Pancreas (tissue), 10 donors: ENCODE measurements around the gene ENTR1. TPM values are rescaled to one million over a fixed set of nuclear protein-coding genes. Genes with fewer than 3 reads are reported as not detected.

Experiments used
- ATAC-seq, 4 donors: fragments of 200-7000 bp; cut with Tn5 transposase; one replicate each; pipeline versions ENCODE4 v1.8.0 to v1.9.1; 2020; ENCODE audit warnings: mild to moderate bottlenecking in 4 of 4, moderate library complexity in 4 of 4
- DNase-seq, 6 donors: peaks; one replicate each; pipeline ENCODE4 v3.0.0-alpha.2; 2020
- FAIRE-seq: peaks from 2 replicates; lab custom pipeline; 2012; peaks lifted over from hg19 to GRCh38; lab: Jason Lieb, UNC
- H3K27ac ChIP-seq, 4 donors: fragments of 200-600 bp; sonication (generic); 1 replicate in 3 of 4; 2 replicates in 1 of 4; pipeline versions ENCODE4 v1.5.0 to v1.8.0; 2020
- H3K27me3 ChIP-seq, 4 donors: fragments of 200-600 bp; one replicate each; pipeline ENCODE4 v1.8.0; 2021
- H3K36me3 ChIP-seq, 3 donors: fragments of 200-600 bp; sonication (generic) in 1 of 3; one replicate each; pipeline versions ENCODE4 v1.5.0 to v1.8.0; 2020 to 2021
- H3K4me1 ChIP-seq, 3 donors: fragments of 200-600 bp; one replicate each; pipeline ENCODE4 v1.8.0; 2021
- H3K4me3 ChIP-seq, 4 donors: fragments of 200-600 bp; sonication (generic) in 2 of 4; one replicate each; pipeline versions ENCODE4 v1.5.0 to v1.8.0; 2020 to 2021
- H3K9me3 ChIP-seq, 4 donors: fragments of 200-600 bp; one replicate each; pipeline ENCODE4 v1.8.0; 2021
- WGBS, 2 donors: extraction: QIAGEN DNeasy Blood & Tissue Kit; methylation state at CpG; one replicate each; pipeline ENCODE4 v1.1.7; 2013; 5-methylcytosine and 5-hydroxymethylcytosine counted together
- intact Hi-C, 3 donors: fragments of 100-400 bp; cut with DNase I; formaldehyde crosslinking; loops; one replicate each; pipeline versions ENCODE4 v1.11.1 to v1.14.2; 2022
- polyA plus RNA-seq, 2 donors: library from polyadenylated mRNA; stranded (reverse); fragments of 200-250 nt; gene quantifications; one replicate each; pipeline ENCODE4 v1.2.3, GENCODE V29; 2013
- total RNA-seq, 6 donors: library from RNA; stranded (reverse); fragmentation: NEBNext Ultra II Directional in 4 of 6; extraction: Animal tissue kit (Norgen Biotek cat#: 25700) in 4 of 6; gene quantifications; one replicate each; pipeline versions ENCODE4 v1.2.1 to v1.2.4, GENCODE V29; 2021 to 2023
- TF ChIP-seq, protein P1 (sequence below), 4 donors: fragments of 200-600 bp; sonication (generic) in 3 of 4; IDR thresholded peaks; one replicate each; pipeline versions ENCODE4 v1.5.0 to v1.8.0; 2021; ENCODE audit warnings: antibody characterized with exemption in 4 of 4
- donor health status: healthy with polysubstance abuse.
- donor health status: DM: no; HTN: no; CAD: no; lungs with moderate emphysema.
- donor health status: DM: no; HTN: no; CAD: no.
- donor health status: control.
- donor health status: control.
- donor health status: Bipolar disorder and iron deficiency.
- donor health status: DM: yes; HTN: yes; CAD: no.
- donor health status: DM: no; HTN: no; CAD: no.
- donor health status: DM: no; HTN: no; CAD: no.
- donor health status: DM: yes; HTN: yes; CAD: no.

The ENTR1 gene
- total and polyA plus RNA-seq, 8 donors = 13.8 to 36.6 (median 22.2) TPM

DNA sequence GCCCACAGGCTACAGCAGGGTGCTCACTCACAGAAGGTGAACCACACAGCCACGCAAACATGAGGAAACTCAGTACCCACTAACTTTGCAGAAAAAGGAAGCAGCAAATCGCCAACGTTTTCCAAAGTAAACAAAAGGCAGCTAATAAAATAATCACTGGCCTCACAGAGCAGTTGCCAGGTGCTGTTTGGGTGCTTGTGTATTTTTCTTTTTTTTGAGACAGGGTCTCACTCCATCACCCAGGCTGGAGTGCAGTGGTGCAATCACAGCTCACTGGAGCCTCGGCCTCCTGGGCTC, 14.2 kb downstream of the ENTR1 start:
- intact Hi-C loops = no loop called here
- ATAC-seq = no peak
- no peak for FAIRE-seq
- Histone ChIP-seq H3K4me3 (no peak overlapping the region), H3K9me3 (no peaks in the 10 kb centered on the region), H3K36me3 (peaks cover 0 to 39% (median 31%) of the 10 kb centered on the region in 3 donors), H3K27me3 (no peaks in the 10 kb centered on the region), H3K27ac (no peak overlapping the region), H3K4me1 (peaks cover 0 to 11% (median 7%) of the 10 kb centered on the region in 3 donors)
- TF ChIP-seq, protein P1, sequence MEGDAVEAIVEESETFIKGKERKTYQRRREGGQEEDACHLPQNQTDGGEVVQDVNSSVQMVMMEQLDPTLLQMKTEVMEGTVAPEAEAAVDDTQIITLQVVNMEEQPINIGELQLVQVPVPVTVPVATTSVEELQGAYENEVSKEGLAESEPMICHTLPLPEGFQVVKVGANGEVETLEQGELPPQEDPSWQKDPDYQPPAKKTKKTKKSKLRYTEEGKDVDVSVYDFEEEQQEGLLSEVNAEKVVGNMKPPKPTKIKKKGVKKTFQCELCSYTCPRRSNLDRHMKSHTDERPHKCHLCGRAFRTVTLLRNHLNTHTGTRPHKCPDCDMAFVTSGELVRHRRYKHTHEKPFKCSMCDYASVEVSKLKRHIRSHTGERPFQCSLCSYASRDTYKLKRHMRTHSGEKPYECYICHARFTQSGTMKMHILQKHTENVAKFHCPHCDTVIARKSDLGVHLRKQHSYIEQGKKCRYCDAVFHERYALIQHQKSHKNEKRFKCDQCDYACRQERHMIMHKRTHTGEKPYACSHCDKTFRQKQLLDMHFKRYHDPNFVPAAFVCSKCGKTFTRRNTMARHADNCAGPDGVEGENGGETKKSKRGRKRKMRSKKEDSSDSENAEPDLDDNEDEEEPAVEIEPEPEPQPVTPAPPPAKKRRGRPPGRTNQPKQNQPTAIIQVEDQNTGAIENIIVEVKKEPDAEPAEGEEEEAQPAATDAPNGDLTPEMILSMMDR (IDR thresholded peaks at IDR 0.05) = no peak
- DNase-seq = no peak
- 56 to 65% methylated on average over 4 of the region's 4 CpGs for WGBS, 2 donors

DNA sequence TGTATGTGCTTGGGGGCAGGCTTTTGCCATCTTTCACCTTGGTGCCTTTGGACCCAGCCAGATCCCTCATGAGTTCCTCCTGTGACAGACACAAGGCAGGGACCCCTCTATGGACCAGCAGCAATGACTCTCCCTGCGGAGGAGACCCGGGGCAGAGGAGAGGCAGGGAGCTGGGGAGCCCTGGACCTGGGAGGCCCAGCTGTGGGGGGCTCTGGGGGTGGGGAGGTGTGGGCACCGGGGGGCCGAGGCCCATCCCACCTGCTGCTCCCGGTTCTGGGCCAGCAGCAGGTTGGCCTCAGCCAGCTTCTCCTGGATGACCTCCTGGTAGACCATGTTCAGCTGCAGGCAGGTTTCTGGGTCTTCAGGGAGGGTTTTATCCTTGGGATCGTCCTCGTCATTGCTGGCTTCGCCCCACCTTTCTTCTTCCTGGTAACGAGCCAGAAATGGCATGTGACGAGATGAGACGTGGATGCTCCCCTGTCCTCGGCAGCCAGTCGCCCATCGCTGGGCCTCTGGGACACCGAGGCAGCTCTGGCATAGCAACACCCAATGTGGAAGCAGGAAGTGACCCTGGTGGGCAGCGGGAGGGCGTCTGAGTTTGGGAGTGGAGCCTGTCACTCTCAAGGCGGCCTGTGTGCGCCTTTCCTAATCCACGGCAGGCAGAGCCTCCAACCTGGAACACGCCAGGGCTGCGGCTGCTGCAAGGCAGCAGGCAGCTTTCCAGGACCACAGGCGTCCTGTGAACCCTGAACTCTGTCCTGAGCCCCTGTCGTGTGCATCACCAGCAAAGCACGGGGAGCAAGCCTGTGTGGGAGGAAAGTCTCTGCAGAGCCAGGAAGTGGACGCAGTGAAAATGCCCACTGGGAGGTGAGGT, 14.8 kb downstream of the ENTR1 start:
- H3K4me1 ChIP-seq = peaks cover 0 to 9% (median 7%) of the 10 kb centered on the region in 3 donors
- DNase-seq (peak in 2 of 6 donors; percentile 47 to 65), ATAC-seq (no peak), FAIRE-seq (no peak)
- no peak overlapping the region for H3K4me3 ChIP-seq
- no peaks in the 10 kb centered on the region for H3K9me3 ChIP-seq
- H3K27ac ChIP-seq = no peak overlapping the region
- H3K36me3 ChIP-seq = peaks cover 0 to 39% (median 31%) of the 10 kb centered on the region in 3 donors
- intact Hi-C loops = no loop called here
- H3K27me3 ChIP-seq = no peaks in the 10 kb centered on the region
- TF ChIP-seq, protein P1 (IDR thresholded peaks at IDR 0.05) = no peak
- WGBS, 2 donors = 86 to 87% methylated on average over 24 to 26 of the region's 26 CpGs

- H3K4me1 ChIP-seq = peaks cover 0 to 8% (median 7%) of the 10 kb centered on the region in 3 donors
- no peaks in the 10 kb centered on the region for H3K9me3 ChIP-seq
- FAIRE-seq = no peak
- no peak overlapping the region for H3K27ac ChIP-seq
- DNase-seq = no peak
- TF ChIP-seq, protein P1 (IDR thresholded peaks at IDR 0.05) = no peak
- no peaks in the 10 kb centered on the region for H3K27me3 ChIP-seq
- WGBS, 2 donors = 86 to 89% methylated on average over 13 of the region's 13 CpGs
- no peak for ATAC-seq
- H3K36me3 ChIP-seq = peaks cover 0 to 40% (median 31%) of the 10 kb centered on the region in 3 donors
- no peak overlapping the region for H3K4me3 ChIP-seq
- intact Hi-C loops = no loop called here
Measured at GRCh38 chr9:136395020-136395340, 15.4 kb downstream of the ENTR1 start.

DNA sequence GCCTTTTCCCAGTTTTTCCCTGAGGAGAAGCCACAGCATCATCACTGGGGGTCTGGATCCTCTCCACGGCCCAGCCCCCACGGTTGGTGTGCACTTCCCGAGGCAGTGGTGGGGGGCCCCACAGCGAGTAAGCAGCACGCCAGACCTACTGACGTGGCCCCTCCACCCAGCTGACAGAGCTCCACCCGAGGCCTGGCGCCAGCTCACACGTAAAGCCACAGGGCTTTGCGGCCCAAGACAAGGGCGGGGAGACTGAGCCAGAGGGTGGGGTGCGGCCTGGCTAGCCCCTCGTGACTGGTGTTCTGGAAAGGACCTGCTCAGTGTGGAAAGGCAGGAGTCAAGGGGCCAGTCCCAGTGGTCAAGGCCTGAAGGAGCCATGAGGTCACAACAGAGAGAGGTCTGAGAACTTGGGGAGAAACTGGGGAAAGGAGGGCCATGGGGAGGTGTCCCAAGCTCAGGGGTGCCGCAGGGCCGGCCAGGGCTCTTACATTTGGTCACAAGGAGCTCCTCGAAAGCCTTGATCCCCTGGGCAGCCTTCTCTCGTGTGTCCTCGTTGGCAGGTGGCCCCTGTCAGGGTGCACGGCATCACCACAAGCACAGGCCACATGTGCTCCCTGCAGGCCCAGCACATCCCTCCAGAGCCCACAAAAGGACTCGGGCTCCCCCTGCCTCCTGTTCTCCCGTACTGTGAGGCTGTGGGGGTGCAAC, 15.9 kb downstream of the ENTR1 start:
- H3K4me3 ChIP-seq = no peak overlapping the region
- no peaks in the 10 kb centered on the region for H3K9me3 ChIP-seq
- no peak overlapping the region for H3K27ac ChIP-seq
- no peaks in the 10 kb centered on the region for H3K27me3 ChIP-seq
- 92 to 94% methylated on average over 20 to 21 of the region's 21 CpGs for WGBS, 2 donors
- TF ChIP-seq, protein P1 (IDR thresholded peaks at IDR 0.05) = no peak
- peaks cover 0 to 42% (median 31%) of the 10 kb centered on the region in 3 donors for H3K36me3 ChIP-seq
- no peak for FAIRE-seq
- peak in 1 of 6 donors; percentile 68 for DNase-seq
- peaks cover 0 to 8% (median 7%) of the 10 kb centered on the region in 3 donors for H3K4me1 ChIP-seq
- intact Hi-C loops = no loop called here
- peak in 1 of 4 donors; percentile 11 for ATAC-seq
